Measurements from ENCODE around the gene FCRL4.

The FCRL4 gene

GRCh38 chr1:157597959-157598667 is at the start of gene FCRL4:
Gene FCRL4, minus strand, starts transcription at chr1:157598085. Its CDS starts 141 bp downstream, at chr1:157597944.
- in situ Hi-C loops (cut with MboI; ENCODE audit: low sequenced_read_pairs) = no loop called here

- in situ Hi-C loops (cut with MboI; ENCODE audit: low sequenced_read_pairs) = no loop called here
These were observed 48.3 kb upstream of the FCRL4 start for GRCh38 chr1:157646144-157646543.

- in situ Hi-C loops (cut with MboI; ENCODE audit: low sequenced_read_pairs) = no loop called here
These were observed 43.3 kb upstream of the FCRL4 start for GRCh38 chr1:157641177-157641576.

- in situ Hi-C loops (cut with MboI; ENCODE audit: low sequenced_read_pairs) = no loop called here
These were observed 41.9 kb upstream of the FCRL4 start for GRCh38 chr1:157639800-157640199.

- in situ Hi-C loops (cut with MboI; ENCODE audit: low sequenced_read_pairs) = no loop called here
These were observed 30.9 kb upstream of the FCRL4 start for GRCh38 chr1:157628773-157629172.

- in situ Hi-C loops (cut with MboI; ENCODE audit: low sequenced_read_pairs) = no loop called here
These were observed 28.2 kb upstream of the FCRL4 start for GRCh38 chr1:157626099-157626498.

GRCh38 chr1:157624471-157624870 is 26.6 kb upstream of the FCRL4 start:
- in situ Hi-C loops (cut with MboI; ENCODE audit: low sequenced_read_pairs) = no loop called here

GRCh38 chr1:157622471-157622870 is 24.6 kb upstream of the FCRL4 start:
- in situ Hi-C loops (cut with MboI; ENCODE audit: low sequenced_read_pairs) = no loop called here

- in situ Hi-C loops (cut with MboI; ENCODE audit: low sequenced_read_pairs) = no loop called here
These were observed 20.3 kb upstream of the FCRL4 start for GRCh38 chr1:157618190-157618589.

- in situ Hi-C loops (cut with MboI; ENCODE audit: low sequenced_read_pairs) = no loop called here
These were observed 2.4 kb upstream of the FCRL4 start for GRCh38 chr1:157600236-157600635.

GRCh38 chr1:157596384-157596783 is 1.5 kb downstream of the FCRL4 start:
- in situ Hi-C loops (cut with MboI; ENCODE audit: low sequenced_read_pairs) = no loop called here

- in situ Hi-C loops (cut with MboI; ENCODE audit: low sequenced_read_pairs) = no loop called here
These were observed 2.5 kb downstream of the FCRL4 start for GRCh38 chr1:157595356-157595755.

- in situ Hi-C loops (cut with MboI; ENCODE audit: low sequenced_read_pairs) = no loop called here
These were observed 11.9 kb downstream of the FCRL4 start for GRCh38 chr1:157585984-157586383.

GRCh38 chr1:157584503-157584902 is 13.4 kb downstream of the FCRL4 start:
- in situ Hi-C loops (cut with MboI; ENCODE audit: low sequenced_read_pairs) = no loop called here

- in situ Hi-C loops (cut with MboI; ENCODE audit: low sequenced_read_pairs) = no loop called here
These were observed 17.1 kb downstream of the FCRL4 start for GRCh38 chr1:157580828-157581210.

GRCh38 chr1:157580179-157580827 is 17.6 kb downstream of the FCRL4 start:
- in situ Hi-C loops (cut with MboI; ENCODE audit: low sequenced_read_pairs) = no loop called here

GRCh38 chr1:157577420-157577819 is 20.5 kb downstream of the FCRL4 start:
- in situ Hi-C loops (cut with MboI; ENCODE audit: low sequenced_read_pairs) = loop anchor here (5.0 kb wide), 1 partner anchor 120 kb away; no protein-coding TSS in a partner anchor

- in situ Hi-C loops (cut with MboI; ENCODE audit: low sequenced_read_pairs) = loop anchor here (5.0 kb wide), 1 partner anchor 122 kb away; no protein-coding TSS in a partner anchor
These were observed 22.1 kb downstream of the FCRL4 start for GRCh38 chr1:157575744-157576143.

GRCh38 chr1:157574836-157575235 is 23.0 kb downstream of the FCRL4 start:
- in situ Hi-C loops (cut with MboI; ENCODE audit: low sequenced_read_pairs) = loop anchor here (5.0 kb wide), 1 partner anchor 122 kb away; no protein-coding TSS in a partner anchor

- in situ Hi-C loops (cut with MboI; ENCODE audit: low sequenced_read_pairs) = no loop called here
These were observed 31.2 kb downstream of the FCRL4 start for GRCh38 chr1:157566484-157567300.

GRCh38 chr1:157562515-157562914 is 35.4 kb downstream of the FCRL4 start:
- in situ Hi-C loops (cut with MboI; ENCODE audit: low sequenced_read_pairs) = no loop called here

Measured in HL-60/S4 (cell line).